GM13976 (cell line): ENCODE measurements around the gene LILRA1.
"Not testable (repeated sequence)": the region's sequence is repeated elsewhere in the genome, so short reads cannot be mapped to it uniquely, and the experiment has no call there.

Source experiments
- DNase-seq: peaks from one replicate; pipeline ENCODE4 v3.0.0; 2012; ENCODE audit warnings: low spot score
- CTCF ChIP-seq: IDR thresholded peaks from 2 replicates; pipeline ENCODE4 v1.5.1; 2012; ENCODE audit warnings: borderline replicate concordance, mild to moderate bottlenecking; ENCODE audit not compliant: insufficient read depth; ENCODE audit errors: extremely low read depth, missing control alignments, control extremely low read depth
- in situ Hi-C: fragments of 300-500 bp; cut with MboI; formaldehyde crosslinking; loops from one replicate; pipeline ENCODE4 v1.12.0; 2022; ENCODE audit warnings: low sequenced_read_pairs, mixed read lengths, inconsistent platforms; ENCODE audit not compliant: unreplicated experiment

LILRA1 gene

DNA sequence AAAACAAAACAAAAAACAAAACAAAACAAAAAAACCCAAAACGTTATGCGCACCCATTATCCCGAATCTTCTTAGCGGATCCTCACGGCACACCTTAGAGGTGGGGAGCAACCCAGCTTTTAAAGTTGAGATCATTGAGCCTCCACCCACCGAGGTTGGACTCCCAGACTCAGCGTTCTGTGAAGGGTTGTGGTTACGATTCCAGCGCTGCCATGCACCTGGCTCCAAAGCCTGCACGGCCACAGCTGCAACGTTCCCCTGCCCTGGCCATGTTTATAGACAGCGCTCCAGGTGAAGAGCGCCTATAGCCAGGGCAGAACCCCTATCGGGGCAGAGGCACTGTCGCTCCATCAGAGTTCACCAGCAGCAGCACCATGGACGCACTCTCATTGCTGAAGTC lies 38.5 kb upstream of the LILRA1 start:
- in situ Hi-C loops: no loop called here
- TF ChIP-seq CTCF: no peak
- DNase-seq: no peak

GRCh38 chr19:54556194-54556593 lies 37.2 kb upstream of the LILRA1 start:
- in situ Hi-C loops: no loop called here
- TF ChIP-seq CTCF: no peak

GRCh38 chr19:54558339-54558738 lies 35.1 kb upstream of the LILRA1 start:
- no peak for DNase-seq
- TF ChIP-seq CTCF: no peak
- in situ Hi-C loops: no loop called here

More at GRCh38 chr19:54556194-54556593, 37.2 kb upstream of the LILRA1 start:
- DNase-seq: no peak

DNA sequence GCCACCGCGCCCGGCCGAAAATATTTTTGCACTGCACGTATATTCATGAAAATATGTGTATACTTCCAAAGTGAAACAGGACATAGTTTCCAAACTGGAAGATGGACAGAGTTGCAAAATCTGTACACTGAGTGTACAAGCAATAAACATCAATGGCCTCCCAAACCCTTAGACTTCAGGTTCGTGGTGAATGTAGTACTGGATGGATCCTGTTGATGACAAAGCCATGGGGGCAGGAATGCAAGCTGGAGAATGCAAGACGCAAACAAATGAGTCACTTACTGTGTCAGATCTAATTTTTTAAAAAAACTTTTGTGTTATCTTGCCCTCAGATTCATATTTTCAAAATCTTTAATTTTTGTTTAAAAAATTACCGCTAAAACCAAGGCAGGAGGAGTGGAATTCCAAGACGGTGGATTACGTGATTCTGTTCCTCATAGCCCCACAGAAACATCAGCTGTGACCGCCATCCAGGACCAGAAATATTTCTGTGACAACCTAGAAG lies 32.5 kb upstream of the LILRA1 start:
- TF ChIP-seq CTCF: no peak
- in situ Hi-C loops: no loop called here
- no peak for DNase-seq

GRCh38 chr19:54561840-54562239 lies 31.6 kb upstream of the LILRA1 start:
- no peak for DNase-seq
- in situ Hi-C loops: no loop called here

GRCh38 chr19:54563206-54563605 lies 30.2 kb upstream of the LILRA1 start:
- in situ Hi-C loops, DNase-seq: not testable (repeated sequence)

More at GRCh38 chr19:54561840-54562239, 31.6 kb upstream of the LILRA1 start:
- no peak for TF ChIP-seq CTCF

DNA sequence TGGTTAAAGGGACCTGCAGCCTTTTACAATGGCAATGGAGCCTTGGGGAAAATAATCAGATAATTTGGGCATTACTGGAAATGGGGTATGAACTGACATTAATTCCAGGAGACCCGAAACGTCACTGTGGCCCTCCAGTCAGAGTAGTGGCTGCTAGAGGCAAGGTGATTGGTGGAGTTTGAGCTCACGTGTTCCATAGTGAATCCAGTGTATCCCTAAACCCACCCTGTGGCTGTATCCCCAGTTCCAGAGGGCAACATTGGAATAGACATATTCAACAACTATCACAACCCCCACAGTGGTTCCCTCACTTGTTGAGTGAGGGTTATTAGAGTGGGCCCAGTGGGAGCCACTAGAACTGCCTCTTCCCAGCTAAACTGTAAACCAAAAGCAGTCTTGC lies 23.1 kb upstream of the LILRA1 start:
- DNase-seq: no peak
- TF ChIP-seq CTCF: no peak
- in situ Hi-C loops: no loop called here

- DNase-seq, in situ Hi-C loops: not testable (repeated sequence)
Measured at GRCh38 chr19:54571715-54572615, 21.5 kb upstream of the LILRA1 start.
